HepG2 (cell line): Measurements from ENCODE around the gene GCDH. TPM values are rescaled to one million over a fixed set of nuclear protein-coding genes. Genes with fewer than 3 reads are reported as not detected.
A peak's percentile ranks its signal among the peaks of the same experiment; 100 is the strongest.

ENCODE experiments used
- CBX1 ChIP-seq: IDR thresholded peaks from one replicate; pipeline ENCODE4 v1.6.1; 2016; ENCODE audit warnings: antibody characterized with exemption, low read depth
- FOXO1 ChIP-seq: sonication (generic); formaldehyde crosslinking; IDR thresholded peaks from 2 replicates; pipeline ENCODE4 v1.4.0; 2020; ENCODE audit warnings: missing genetic modification reagents
- MTA3 ChIP-seq: sonication (generic); formaldehyde crosslinking; IDR thresholded peaks from 2 replicates; pipeline ENCODE4 v1.4.0; 2020; ENCODE audit warnings: missing genetic modification reagents
- NFRKB ChIP-seq: fragments of 450-650 bp; IDR thresholded peaks from 2 replicates; pipeline ENCODE4 v1.6.1; 2017
- PAX8 ChIP-seq: sonication (generic); formaldehyde crosslinking; IDR thresholded peaks from 2 replicates; pipeline ENCODE4 v1.8.0; 2022; ENCODE audit warnings: mild to moderate bottlenecking, missing genetic modification reagents, borderline replicate concordance
- RXRA ChIP-seq: sonication (generic); formaldehyde crosslinking; IDR thresholded peaks from 2 replicates; pipeline ENCODE4 v1.5.1; 2020; ENCODE audit warnings: missing genetic modification reagents
- TFDP1 ChIP-seq: IDR thresholded peaks from 2 replicates; pipeline ENCODE4 v1.6.1; 2016; ENCODE audit warnings: missing compliant biosample characterization, missing genetic modification reagents, borderline replicate concordance
- THAP7 ChIP-seq: sonication (generic); formaldehyde crosslinking; IDR thresholded peaks from 2 replicates; pipeline ENCODE4 v1.8.1; 2023; ENCODE audit warnings: mild to moderate bottlenecking, missing genetic modification reagents
- ZFP41 ChIP-seq: sonication (generic); formaldehyde crosslinking; IDR thresholded peaks from 2 replicates; pipeline ENCODE4 v1.4.0; 2020; ENCODE audit warnings: mild to moderate bottlenecking, missing genetic modification reagents, borderline replicate concordance
- ZNF362 ChIP-seq: sonication (generic); formaldehyde crosslinking; IDR thresholded peaks from 2 replicates; pipeline ENCODE4 v1.4.0; 2020; ENCODE audit warnings: missing genetic modification reagents, mild to moderate bottlenecking, borderline replicate concordance
- ZNF567 ChIP-seq: sonication (generic); formaldehyde crosslinking; IDR thresholded peaks from 2 replicates; pipeline ENCODE4 v1.8.1; 2023; ENCODE audit warnings: mild to moderate bottlenecking, missing genetic modification reagents, borderline replicate concordance
- ZNF672 ChIP-seq: sonication (generic); formaldehyde crosslinking; IDR thresholded peaks from 2 replicates; pipeline ENCODE4 v1.8.1; 2022; ENCODE audit warnings: missing genetic modification reagents
- ZNF816 ChIP-seq: sonication (generic); formaldehyde crosslinking; IDR thresholded peaks from 2 replicates; pipeline ENCODE4 v1.8.0; 2022; ENCODE audit warnings: missing genetic modification reagents, mild to moderate bottlenecking, borderline replicate concordance
- ZZZ3 ChIP-seq: sonication (generic); formaldehyde crosslinking; IDR thresholded peaks from 2 replicates; pipeline ENCODE4 v1.4.0; 2020; ENCODE audit warnings: missing genetic modification reagents, mild to moderate bottlenecking, borderline replicate concordance
- polyA plus RNA-seq, 8 experiments: library from polyadenylated mRNA; depleted of rRNA in 3 of 8; stranded (reverse) in 7 of 8; unstranded in 1 of 8; fragments of >200 nt; fragmentation: Illumina TruSeq in 4 of 8; extraction: Trizol in 4 of 8; gene quantifications; 2 replicates each; pipeline versions ENCODE4 v1.2.1 to v1.2.3, GENCODE V29; 2011 to 2016; ENCODE audit warnings: low read depth in 4 of 8, missing spikeins in 1 of 8, mixed read lengths in 1 of 8; ENCODE audit not compliant: insufficient read depth in 1 of 8
- total RNA-seq, 5 experiments: library from RNA; depleted of rRNA; stranded (reverse); fragments of >200 nt; fragmentation: Illumina TruSeq; extraction: Trizol; gene quantifications; 2 replicates each; pipeline ENCODE4 v1.2.3, GENCODE V29; 2016; ENCODE audit warnings: low read depth in 1 of 5
- TF ChIP-seq, protein P1 (sequence below): sonication (generic); formaldehyde crosslinking; IDR thresholded peaks from 2 replicates; pipeline ENCODE4 v1.5.1; 2020; ENCODE audit warnings: mild to moderate bottlenecking, missing genetic modification reagents, borderline replicate concordance
- TF ChIP-seq, protein P2 (sequence below): sonication (generic); formaldehyde crosslinking; IDR thresholded peaks from 2 replicates; pipeline ENCODE4 v1.8.0; 2022; ENCODE audit warnings: missing genetic modification reagents, mild to moderate bottlenecking, borderline replicate concordance

GCDH gene
- total and polyA plus RNA-seq, 2 of the 13 experiments (the other 11 are each of a cell fraction or from before 2014, with no cell fraction given): 15.1 to 38.0 TPM

DNA sequence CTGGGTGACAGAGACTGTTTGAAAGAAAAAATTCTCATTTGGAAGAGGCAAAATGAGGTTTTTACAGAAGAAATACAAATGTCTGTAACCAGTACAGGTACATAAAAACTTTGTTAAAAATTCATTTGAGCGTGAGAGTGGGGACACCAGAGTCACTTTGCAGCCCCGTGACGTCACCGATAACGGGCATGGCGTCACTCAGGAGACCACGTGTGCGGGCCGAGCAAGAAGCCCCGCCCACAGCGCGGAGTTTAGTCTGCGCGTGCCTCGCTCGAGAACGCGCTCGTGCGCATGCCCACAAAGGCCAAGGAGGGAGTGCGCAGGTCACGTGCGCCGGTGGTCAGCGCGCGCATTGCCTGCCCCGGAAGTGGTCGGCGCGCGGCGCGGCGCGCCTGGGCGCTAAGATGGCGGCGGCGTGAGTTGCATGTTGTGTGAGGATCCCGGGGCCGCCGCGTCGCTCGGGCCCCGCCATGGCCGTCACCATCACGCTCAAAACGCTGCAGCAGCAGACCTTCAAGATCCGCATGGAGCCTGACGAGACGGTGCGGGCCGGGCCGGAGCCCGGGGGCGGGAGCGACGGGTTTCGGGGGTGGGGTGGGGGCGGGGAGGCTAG lies 54.6 kb downstream of the GCDH start, which contains the start of gene RAD23A (continued):
- TF ChIP-seq ZNF362 (CRISPR knock-in tag): 0 out of 2 replicates have a peak, but pooled peaks have one; percentile 44
- TF ChIP-seq ZNF567 (CRISPR knock-in tag): 0 out of 2 replicates have a peak, but pooled peaks have one; percentile 10
- TF ChIP-seq, protein P1, sequence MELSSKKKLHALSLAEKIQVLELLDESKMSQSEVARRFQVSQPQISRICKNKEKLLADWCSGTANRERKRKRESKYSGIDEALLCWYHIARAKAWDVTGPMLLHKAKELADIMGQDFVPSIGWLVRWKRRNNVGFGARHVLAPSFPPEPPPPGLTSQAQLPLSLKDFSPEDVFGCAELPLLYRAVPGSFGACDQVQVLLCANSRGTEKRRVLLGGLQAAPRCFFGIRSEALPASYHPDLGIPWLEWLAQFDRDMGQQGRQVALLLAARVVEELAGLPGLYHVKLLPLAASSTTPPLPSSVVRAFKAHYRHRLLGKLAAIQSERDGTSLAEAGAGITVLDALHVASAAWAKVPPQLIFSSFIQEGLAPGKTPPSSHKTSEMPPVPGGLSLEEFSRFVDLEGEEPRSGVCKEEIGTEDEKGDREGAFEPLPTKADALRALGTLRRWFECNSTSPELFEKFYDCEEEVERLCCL: 0 out of 2 replicates have a peak, but pooled peaks have one; percentile 57
- TF ChIP-seq PAX8 (CRISPR knock-in tag): 0 out of 2 replicates have a peak, but pooled peaks have one; percentile 38
- no peak for TF ChIP-seq ZNF672
- no peak for TF ChIP-seq ZFP41 (CRISPR knock-in tag)
- TF ChIP-seq THAP7 (CRISPR knock-in tag): peak; percentile 98
- TF ChIP-seq, protein P2, sequence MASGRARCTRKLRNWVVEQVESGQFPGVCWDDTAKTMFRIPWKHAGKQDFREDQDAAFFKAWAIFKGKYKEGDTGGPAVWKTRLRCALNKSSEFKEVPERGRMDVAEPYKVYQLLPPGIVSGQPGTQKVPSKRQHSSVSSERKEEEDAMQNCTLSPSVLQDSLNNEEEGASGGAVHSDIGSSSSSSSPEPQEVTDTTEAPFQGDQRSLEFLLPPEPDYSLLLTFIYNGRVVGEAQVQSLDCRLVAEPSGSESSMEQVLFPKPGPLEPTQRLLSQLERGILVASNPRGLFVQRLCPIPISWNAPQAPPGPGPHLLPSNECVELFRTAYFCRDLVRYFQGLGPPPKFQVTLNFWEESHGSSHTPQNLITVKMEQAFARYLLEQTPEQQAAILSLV (CRISPR knock-in tag): peak; percentile 86; the same call in 1 of the 2 replicates
- 0 out of 2 replicates have a peak, but pooled peaks have one; percentile 35 for TF ChIP-seq NFRKB
- 0 out of 2 replicates have a peak, but pooled peaks have one; percentile 48 for TF ChIP-seq ZZZ3
- peak; percentile 49; the same call in 1 of the 2 replicates for TF ChIP-seq FOXO1 (CRISPR knock-in tag)
- peak; percentile 75 for TF ChIP-seq RXRA (CRISPR knock-in tag)
- peak; percentile 95 for TF ChIP-seq TFDP1 (CRISPR knock-in tag)
- 0 out of 2 replicates have a peak, but pooled peaks have one; percentile 60 for TF ChIP-seq ZNF816 (CRISPR knock-in tag)
- TF ChIP-seq CBX1: peak; percentile 82
- TF ChIP-seq MTA3: no peak
